Measurements from ENCODE around the gene PACRG.

DNA sequence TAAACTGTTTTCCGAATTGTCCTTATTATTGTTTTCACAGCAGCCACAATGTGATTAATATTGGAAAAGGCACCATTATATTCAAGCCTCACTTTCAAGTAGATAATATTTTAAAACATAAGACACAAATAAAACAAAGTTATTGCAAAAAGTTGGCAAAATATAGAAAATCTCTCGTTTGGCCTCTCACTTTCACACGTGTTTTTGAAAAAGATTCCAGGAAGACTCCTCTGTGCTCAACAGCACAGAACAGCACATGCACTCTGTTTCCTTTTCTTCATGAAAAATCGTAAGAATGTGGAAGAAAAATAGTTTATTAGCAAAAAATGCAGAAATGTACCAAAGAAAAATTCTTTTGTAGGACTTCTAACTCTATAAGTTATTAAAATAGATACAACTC lies 46.9 kb upstream of the PACRG start:
- TF ChIP-seq POLR2AphosphoS5 (IDR thresholded peaks at IDR 0.05), result no peak
- TF ChIP-seq, protein P1, sequence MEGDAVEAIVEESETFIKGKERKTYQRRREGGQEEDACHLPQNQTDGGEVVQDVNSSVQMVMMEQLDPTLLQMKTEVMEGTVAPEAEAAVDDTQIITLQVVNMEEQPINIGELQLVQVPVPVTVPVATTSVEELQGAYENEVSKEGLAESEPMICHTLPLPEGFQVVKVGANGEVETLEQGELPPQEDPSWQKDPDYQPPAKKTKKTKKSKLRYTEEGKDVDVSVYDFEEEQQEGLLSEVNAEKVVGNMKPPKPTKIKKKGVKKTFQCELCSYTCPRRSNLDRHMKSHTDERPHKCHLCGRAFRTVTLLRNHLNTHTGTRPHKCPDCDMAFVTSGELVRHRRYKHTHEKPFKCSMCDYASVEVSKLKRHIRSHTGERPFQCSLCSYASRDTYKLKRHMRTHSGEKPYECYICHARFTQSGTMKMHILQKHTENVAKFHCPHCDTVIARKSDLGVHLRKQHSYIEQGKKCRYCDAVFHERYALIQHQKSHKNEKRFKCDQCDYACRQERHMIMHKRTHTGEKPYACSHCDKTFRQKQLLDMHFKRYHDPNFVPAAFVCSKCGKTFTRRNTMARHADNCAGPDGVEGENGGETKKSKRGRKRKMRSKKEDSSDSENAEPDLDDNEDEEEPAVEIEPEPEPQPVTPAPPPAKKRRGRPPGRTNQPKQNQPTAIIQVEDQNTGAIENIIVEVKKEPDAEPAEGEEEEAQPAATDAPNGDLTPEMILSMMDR (IDR thresholded peaks at IDR 0.05; ENCODE audit: poor library complexity, severe bottlenecking), result no peak
- TF ChIP-seq EZH2 (IDR thresholded peaks at IDR 0.05; ENCODE audit: borderline replicate concordance, insufficient read depth, low read length, poor library complexity, severe bottlenecking), result no peak
- TF ChIP-seq, protein P2, sequence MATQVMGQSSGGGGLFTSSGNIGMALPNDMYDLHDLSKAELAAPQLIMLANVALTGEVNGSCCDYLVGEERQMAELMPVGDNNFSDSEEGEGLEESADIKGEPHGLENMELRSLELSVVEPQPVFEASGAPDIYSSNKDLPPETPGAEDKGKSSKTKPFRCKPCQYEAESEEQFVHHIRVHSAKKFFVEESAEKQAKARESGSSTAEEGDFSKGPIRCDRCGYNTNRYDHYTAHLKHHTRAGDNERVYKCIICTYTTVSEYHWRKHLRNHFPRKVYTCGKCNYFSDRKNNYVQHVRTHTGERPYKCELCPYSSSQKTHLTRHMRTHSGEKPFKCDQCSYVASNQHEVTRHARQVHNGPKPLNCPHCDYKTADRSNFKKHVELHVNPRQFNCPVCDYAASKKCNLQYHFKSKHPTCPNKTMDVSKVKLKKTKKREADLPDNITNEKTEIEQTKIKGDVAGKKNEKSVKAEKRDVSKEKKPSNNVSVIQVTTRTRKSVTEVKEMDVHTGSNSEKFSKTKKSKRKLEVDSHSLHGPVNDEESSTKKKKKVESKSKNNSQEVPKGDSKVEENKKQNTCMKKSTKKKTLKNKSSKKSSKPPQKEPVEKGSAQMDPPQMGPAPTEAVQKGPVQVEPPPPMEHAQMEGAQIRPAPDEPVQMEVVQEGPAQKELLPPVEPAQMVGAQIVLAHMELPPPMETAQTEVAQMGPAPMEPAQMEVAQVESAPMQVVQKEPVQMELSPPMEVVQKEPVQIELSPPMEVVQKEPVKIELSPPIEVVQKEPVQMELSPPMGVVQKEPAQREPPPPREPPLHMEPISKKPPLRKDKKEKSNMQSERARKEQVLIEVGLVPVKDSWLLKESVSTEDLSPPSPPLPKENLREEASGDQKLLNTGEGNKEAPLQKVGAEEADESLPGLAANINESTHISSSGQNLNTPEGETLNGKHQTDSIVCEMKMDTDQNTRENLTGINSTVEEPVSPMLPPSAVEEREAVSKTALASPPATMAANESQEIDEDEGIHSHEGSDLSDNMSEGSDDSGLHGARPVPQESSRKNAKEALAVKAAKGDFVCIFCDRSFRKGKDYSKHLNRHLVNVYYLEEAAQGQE (IDR thresholded peaks at IDR 0.05; ENCODE audit: borderline replicate concordance), result no peak
- TF ChIP-seq RAD21 (conservative IDR thresholded peaks at IDR 0.05), result no peak
- no peak for TF ChIP-seq TAF1 (IDR thresholded peaks at IDR 0.05; ENCODE audit: low read depth)
- TF ChIP-seq MXI1 (conservative IDR thresholded peaks at IDR 0.05; ENCODE audit: poor library complexity, severe bottlenecking), result no peak
- no peak for TF ChIP-seq SMC3 (conservative IDR thresholded peaks at IDR 0.05; ENCODE audit: poor library complexity)

Measured in neural cell (in vitro differentiated cells).